Activated CD8-positive, alpha-beta memory T cell treated with anti-CD3 and anti-CD28 coated beads for 36 hours (primary cell): Measurements from ENCODE around the gene WFS1. TPM values are rescaled to one million over a fixed set of nuclear protein-coding genes. Genes with fewer than 3 reads are reported as not detected.

ENCODE experiments used
- CTCF ChIA-PET: fragments of 350-600 bp; sonication (Branson Sonifier 250); formaldehyde crosslinking; loops from one replicate; lab custom pipeline; 2021; ENCODE audit warnings: antibody characterized with exemption; lab: Charles Lee
- POLR2A ChIA-PET: fragments of 350-600 bp; sonication (Branson Sonifier 250); formaldehyde crosslinking; loops from one replicate; lab custom pipeline; 2021; ENCODE audit warnings: antibody characterized with exemption; lab: Charles Lee
- total RNA-seq, 2 experiments: library from RNA; stranded (reverse); gene quantifications; one replicate each; pipeline ENCODE4 v1.2.3, GENCODE V29; 2021

Gene WFS1
- total RNA-seq, 2 experiments from 2014 or later = 3.9 to 4.9 TPM

GRCh38 chr4:6252051-6252450, 17.6 kb upstream of the WFS1 start:
- CTCF ChIA-PET = interaction anchor here (2.6 to 11.7 kb wide), 2 partner anchors 76 to 295 kb away, joined by 10 to 177 read pairs; no protein-coding TSS in a partner anchor
- POLR2A ChIA-PET = no interaction called here

GRCh38 chr4:6253111-6253510, 16.5 kb upstream of the WFS1 start:
- ChIA-PET POLR2A (no interaction called here), CTCF (interaction anchor here (0.9 to 11.7 kb wide), 3 partner anchors 14 to 293 kb away, joined by 3 to 177 read pairs (median 3); no protein-coding TSS in a partner anchor)

GRCh38 chr4:6253961-6254360, 15.7 kb upstream of the WFS1 start:
- POLR2A ChIA-PET = no interaction called here
- CTCF ChIA-PET = interaction anchor here (0.7 to 11.7 kb wide), 3 partner anchors 27 to 292 kb away, joined by 3 to 177 read pairs (median 3); no protein-coding TSS in a partner anchor

GRCh38 chr4:6256141-6256540, 13.5 kb upstream of the WFS1 start:
- POLR2A ChIA-PET = no interaction called here
- CTCF ChIA-PET = interaction anchor here (0.7 kb wide), 1 partner anchor 18 kb away, joined by 3 read pairs; no protein-coding TSS in a partner anchor

GRCh38 chr4:6257247-6258025, 12.2 kb upstream of the WFS1 start:
- POLR2A ChIA-PET = no interaction called here

GRCh38 chr4:6258026-6258360, 11.7 kb upstream of the WFS1 start:
- POLR2A ChIA-PET = no interaction called here
- CTCF ChIA-PET = interaction anchor here (1.3 kb wide), 1 partner anchor 70 kb away, joined by 3 read pairs; no protein-coding TSS in a partner anchor

More at GRCh38 chr4:6257247-6258025, 12.2 kb upstream of the WFS1 start:
- CTCF ChIA-PET = interaction anchor here (1.3 kb wide), 1 partner anchor 70 kb away, joined by 3 read pairs; no protein-coding TSS in a partner anchor

- ChIA-PET CTCF (interaction anchor here (0.7 to 2.3 kb wide), 3 partner anchors 8 to 118 kb away, joined by 3 to 13 read pairs (median 9); no protein-coding TSS in a partner anchor), POLR2A (no interaction called here)
These were observed 10.9 kb upstream of the WFS1 start for GRCh38 chr4:6258741-6259140.

GRCh38 chr4:6259886-6260285, 9.8 kb upstream of the WFS1 start:
- ChIA-PET POLR2A (no interaction called here), CTCF (interaction anchor here (0.7 to 2.3 kb wide), 5 partner anchors 9 to 138 kb away, joined by 3 to 13 read pairs (median 4); no protein-coding TSS in a partner anchor)

GRCh38 chr4:6262176-6262575, 7.5 kb upstream of the WFS1 start:
- ChIA-PET CTCF (interaction anchor here (0.7 to 2.0 kb wide), 2 partner anchors 12 to 65 kb away, joined by 3 to 5 read pairs; no protein-coding TSS in a partner anchor), POLR2A (no interaction called here)

- POLR2A ChIA-PET = no interaction called here
- CTCF ChIA-PET = interaction anchor here (0.7 to 2.2 kb wide), 3 partner anchors 12 to 65 kb away, joined by 3 to 8 read pairs (median 5); no protein-coding TSS in a partner anchor
These were observed 6.7 kb upstream of the WFS1 start for GRCh38 chr4:6262847-6263487.

- POLR2A ChIA-PET = interaction anchor here (0.7 kb wide), 1 partner anchor 63 kb away, joined by 3 read pairs; no protein-coding TSS in a partner anchor
- CTCF ChIA-PET = interaction anchor here (0.7 to 2.2 kb wide), 5 partner anchors 13 to 67 kb away, joined by 3 to 8 read pairs (median 3); no protein-coding TSS in a partner anchor
These were observed 6.0 kb upstream of the WFS1 start for GRCh38 chr4:6263526-6264224.

GRCh38 chr4:6264225-6264540, 5.5 kb upstream of the WFS1 start:
- CTCF ChIA-PET = interaction anchor here (0.7 to 2.2 kb wide), 5 partner anchors 14 to 66 kb away, joined by 3 to 8 read pairs (median 3); no protein-coding TSS in a partner anchor
- POLR2A ChIA-PET = interaction anchor here (0.7 kb wide), 1 partner anchor 63 kb away, joined by 3 read pairs; no protein-coding TSS in a partner anchor

GRCh38 chr4:6265546-6265945, 4.1 kb upstream of the WFS1 start:
- POLR2A ChIA-PET = no interaction called here

GRCh38 chr4:6267573-6267972, 2.1 kb upstream of the WFS1 start:
- POLR2A ChIA-PET = no interaction called here

More at GRCh38 chr4:6265546-6265945, 4.1 kb upstream of the WFS1 start:
- CTCF ChIA-PET = interaction anchor here (2.6 kb wide), 1 partner anchor 66 kb away, joined by 6 read pairs; no protein-coding TSS in a partner anchor

GRCh38 chr4:6268650-6269615, 717 bp upstream of the WFS1 start:
- ChIA-PET CTCF (interaction anchor here (1.2 to 2.8 kb wide), 2 partner anchors 9 to 18 kb away, joined by 3 to 11 read pairs; no protein-coding TSS in a partner anchor), POLR2A (interaction anchor here (0.6 kb wide), 2 partner anchors 51 to 1933 kb away, joined by 3 to 4 read pairs; no protein-coding TSS in a partner anchor)

More at GRCh38 chr4:6267573-6267972, 2.1 kb upstream of the WFS1 start:
- CTCF ChIA-PET = interaction anchor here (0.7 to 2.6 kb wide), 4 partner anchors 17 to 427 kb away, joined by 3 to 6 read pairs (median 3); no protein-coding TSS in a partner anchor

- ChIA-PET POLR2A (no interaction called here), CTCF (interaction anchor here (2.8 kb wide), 1 partner anchor 20 kb away, joined by 11 read pairs; no protein-coding TSS in a partner anchor)
These were observed 1.0 kb downstream of the WFS1 start for GRCh38 chr4:6270636-6271121.

GRCh38 chr4:6271206-6271605, 1.6 kb downstream of the WFS1 start:
- ChIA-PET POLR2A (no interaction called here), CTCF (interaction anchor here (2.8 kb wide), 1 partner anchor 20 kb away, joined by 11 read pairs; no protein-coding TSS in a partner anchor)
